ENCODE data around the gene SFN. TPM values are rescaled to one million over a fixed set of nuclear protein-coding genes. Genes with fewer than 3 reads are reported as not detected.
A peak's percentile ranks its signal among the peaks of the same experiment; 100 is the strongest.

The SFN gene
- total RNA-seq, 1 experiment from 2014 or later, result 14.3 TPM

GRCh38 chr1:26858891-26859640 lies 3.9 kb upstream of the SFN start (continued):
- TF ChIP-seq CDX4 (CRISPR knock-in tag; IDR thresholded peaks at IDR 0.05; ENCODE audit: borderline replicate concordance) (no peak), ZNF281 (CRISPR knock-in tag; IDR thresholded peaks at IDR 0.05) (no peak), ESRRA (CRISPR knock-in tag; IDR thresholded peaks at IDR 0.05; ENCODE audit: borderline replicate concordance) (no peak), GTF2I (CRISPR knock-in tag; conservative IDR thresholded peaks at IDR 0.05) (no peak)

- no peak for TF ChIP-seq ZSCAN18 (CRISPR knock-in tag; IDR thresholded peaks at IDR 0.05)
- TF ChIP-seq ZNF121 (CRISPR knock-in tag; IDR thresholded peaks at IDR 0.05), result no peak
- no peak for TF ChIP-seq MXD4 (CRISPR knock-in tag; IDR thresholded peaks at IDR 0.05; ENCODE audit: borderline replicate concordance)
- no peak for TF ChIP-seq NR2C2 (CRISPR knock-in tag; IDR thresholded peaks at IDR 0.05)
- no peak for TF ChIP-seq PRRX2 (CRISPR knock-in tag; IDR thresholded peaks at IDR 0.05)
- TF ChIP-seq GTF2I (CRISPR knock-in tag; conservative IDR thresholded peaks at IDR 0.05), result no peak
- no peak for TF ChIP-seq ATF6 (CRISPR knock-in tag; IDR thresholded peaks at IDR 0.05)
- TF ChIP-seq, protein P1, sequence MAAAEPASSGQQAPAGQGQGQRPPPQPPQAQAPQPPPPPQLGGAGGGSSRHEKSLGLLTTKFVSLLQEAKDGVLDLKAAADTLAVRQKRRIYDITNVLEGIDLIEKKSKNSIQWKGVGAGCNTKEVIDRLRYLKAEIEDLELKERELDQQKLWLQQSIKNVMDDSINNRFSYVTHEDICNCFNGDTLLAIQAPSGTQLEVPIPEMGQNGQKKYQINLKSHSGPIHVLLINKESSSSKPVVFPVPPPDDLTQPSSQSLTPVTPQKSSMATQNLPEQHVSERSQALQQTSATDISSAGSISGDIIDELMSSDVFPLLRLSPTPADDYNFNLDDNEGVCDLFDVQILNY (CRISPR knock-in tag; IDR thresholded peaks at IDR 0.05), result no peak
- no peak for TF ChIP-seq HMGA2 (CRISPR knock-in tag; IDR thresholded peaks at IDR 0.05)
- no peak for TF ChIP-seq AFF4 (CRISPR knock-in tag; IDR thresholded peaks at IDR 0.05; ENCODE audit: borderline replicate concordance)
- TF ChIP-seq EMX1 (CRISPR knock-in tag; IDR thresholded peaks at IDR 0.05), result no peak
- no peak for TF ChIP-seq STAT6 (CRISPR knock-in tag; conservative IDR thresholded peaks at IDR 0.05; ENCODE audit: low read depth)
- no peak for TF ChIP-seq RORB (CRISPR knock-in tag; IDR thresholded peaks at IDR 0.05)
- TF ChIP-seq, protein P2, sequence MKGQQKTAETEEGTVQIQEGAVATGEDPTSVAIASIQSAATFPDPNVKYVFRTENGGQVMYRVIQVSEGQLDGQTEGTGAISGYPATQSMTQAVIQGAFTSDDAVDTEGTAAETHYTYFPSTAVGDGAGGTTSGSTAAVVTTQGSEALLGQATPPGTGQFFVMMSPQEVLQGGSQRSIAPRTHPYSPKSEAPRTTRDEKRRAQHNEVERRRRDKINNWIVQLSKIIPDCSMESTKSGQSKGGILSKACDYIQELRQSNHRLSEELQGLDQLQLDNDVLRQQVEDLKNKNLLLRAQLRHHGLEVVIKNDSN (CRISPR knock-in tag; IDR thresholded peaks at IDR 0.05), result no peak
- H3K4me1 Mint-ChIP-seq, result peaks cover 41% of the 10 kb centered on the region
- no peaks in the 10 kb centered on the region for H3K9me3 Mint-ChIP-seq
- ChIA-PET POLR2A (no interaction called here), CTCF (interaction anchor here (0.6 to 2.6 kb wide), 8 partner anchors 12 to 277 kb away, joined by 3 to 11 read pairs (median 4); partner anchors contain the start of gene GPATCH3)
- ATAC-seq (no peak), DNase-seq (ENCODE audit: low spot score) (no peak)
- no peaks in the 10 kb centered on the region for H3K36me3 Mint-ChIP-seq
- no peak overlapping the region for H3K4me3 Mint-ChIP-seq
- peak overlapping the region; percentile 65; the same call in 1 of the 2 replicates for H3K27ac Mint-ChIP-seq
- H3K27me3 Mint-ChIP-seq (ENCODE audit: low read depth), result peaks cover 16% of the 10 kb centered on the region
These were observed 1.7 kb upstream of the SFN start for GRCh38 chr1:26861286-26861701.

All from WTC11 (cell line).